Epithelial cell of proximal tubule (primary cell): ENCODE results near the gene MMP20. TPM values are rescaled to one million over a fixed set of nuclear protein-coding genes. Genes with fewer than 3 reads are reported as not detected.

Experiments used
- DNase-seq: peaks from one replicate; pipeline ENCODE4 v3.0.0-alpha.2; 2011; ENCODE audit warnings: low read depth
- H3K4me3 ChIP-seq: 2 replicates; pipeline ENCODE4 v1.5.1; 2011; ENCODE audit warnings: low read depth, mild to moderate bottlenecking, low read length
- total RNA-seq: library from RNA; depleted of rRNA; stranded (reverse); fragments of >200 nt; gene quantifications from 2 replicates; pipeline ENCODE4 v1.2.3, GENCODE V29; 2015
- TF ChIP-seq, protein P1 (sequence below): conservative IDR thresholded peaks from 2 replicates; pipeline ENCODE4 v1.5.1; 2012; ENCODE audit warnings: low read depth, mild to moderate bottlenecking, low read length

MMP20 gene
- total RNA-seq, 1 donor from 2014 or later: not detected

DNA sequence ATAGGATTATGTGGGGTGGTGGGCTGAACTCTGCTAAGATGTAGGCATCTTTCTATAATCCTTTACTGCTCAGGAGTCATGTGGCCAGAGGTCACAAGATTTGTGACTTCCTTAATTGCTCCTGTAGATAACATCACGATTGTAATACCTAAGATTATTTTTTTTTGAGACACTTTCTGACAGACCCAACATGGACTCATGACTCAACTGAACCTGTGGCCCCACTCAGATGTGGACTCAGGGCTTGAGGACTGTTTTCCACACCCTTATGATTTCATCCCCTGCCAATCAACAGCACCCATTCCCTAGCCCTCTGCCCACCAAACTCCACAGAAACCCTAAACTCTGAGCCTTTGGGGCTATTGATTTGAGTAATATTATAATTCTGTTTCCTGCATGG is 59.0 kb downstream of the MMP20 start:
- TF ChIP-seq, protein P1, sequence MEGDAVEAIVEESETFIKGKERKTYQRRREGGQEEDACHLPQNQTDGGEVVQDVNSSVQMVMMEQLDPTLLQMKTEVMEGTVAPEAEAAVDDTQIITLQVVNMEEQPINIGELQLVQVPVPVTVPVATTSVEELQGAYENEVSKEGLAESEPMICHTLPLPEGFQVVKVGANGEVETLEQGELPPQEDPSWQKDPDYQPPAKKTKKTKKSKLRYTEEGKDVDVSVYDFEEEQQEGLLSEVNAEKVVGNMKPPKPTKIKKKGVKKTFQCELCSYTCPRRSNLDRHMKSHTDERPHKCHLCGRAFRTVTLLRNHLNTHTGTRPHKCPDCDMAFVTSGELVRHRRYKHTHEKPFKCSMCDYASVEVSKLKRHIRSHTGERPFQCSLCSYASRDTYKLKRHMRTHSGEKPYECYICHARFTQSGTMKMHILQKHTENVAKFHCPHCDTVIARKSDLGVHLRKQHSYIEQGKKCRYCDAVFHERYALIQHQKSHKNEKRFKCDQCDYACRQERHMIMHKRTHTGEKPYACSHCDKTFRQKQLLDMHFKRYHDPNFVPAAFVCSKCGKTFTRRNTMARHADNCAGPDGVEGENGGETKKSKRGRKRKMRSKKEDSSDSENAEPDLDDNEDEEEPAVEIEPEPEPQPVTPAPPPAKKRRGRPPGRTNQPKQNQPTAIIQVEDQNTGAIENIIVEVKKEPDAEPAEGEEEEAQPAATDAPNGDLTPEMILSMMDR: no peak
- H3K4me3 ChIP-seq: no peak overlapping the region
- no peak for DNase-seq

DNA sequence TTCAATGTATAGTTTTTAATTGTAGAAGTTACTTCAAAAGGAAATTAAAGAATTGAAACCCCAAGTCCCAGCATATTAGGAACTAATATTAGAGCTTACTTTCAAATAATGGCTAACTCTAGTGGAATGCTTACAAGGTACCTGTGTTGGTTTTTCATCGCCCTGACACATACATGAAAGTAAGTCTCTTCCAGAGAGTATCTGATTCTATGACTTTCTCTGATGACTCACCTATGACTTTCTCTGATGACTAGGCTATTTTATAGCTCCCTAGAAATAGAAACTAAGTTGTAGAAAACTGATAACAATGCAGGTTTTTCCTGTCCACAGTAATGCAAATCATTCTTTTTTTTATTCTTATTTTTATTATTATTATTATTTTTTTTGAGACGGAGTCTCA is 61.0 kb downstream of the MMP20 start:
- no peak overlapping the region for H3K4me3 ChIP-seq
- TF ChIP-seq, protein P1: no peak
- DNase-seq: no peak

DNA sequence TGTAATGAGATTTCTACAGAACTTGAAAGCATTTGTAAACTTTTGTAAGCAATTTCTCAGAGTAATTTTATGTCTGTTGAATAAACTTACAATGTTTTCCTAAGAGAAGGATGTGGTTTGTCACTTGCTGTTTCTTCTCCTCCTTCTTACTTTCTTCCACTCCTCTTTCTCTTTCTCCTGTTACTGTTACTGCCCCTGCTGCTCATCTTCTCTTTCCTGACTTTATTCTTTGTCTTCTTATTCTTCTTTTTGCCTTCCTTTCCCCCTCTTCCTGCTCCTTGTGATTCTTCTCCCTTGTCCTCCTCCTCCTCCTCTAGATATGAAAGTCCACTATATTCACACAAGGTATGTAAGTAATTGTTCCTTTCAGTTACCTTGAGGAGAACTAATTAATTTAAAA is 63.5 kb downstream of the MMP20 start:
- no peak for DNase-seq
- TF ChIP-seq, protein P1: no peak
- H3K4me3 ChIP-seq: no peak overlapping the region

DNA sequence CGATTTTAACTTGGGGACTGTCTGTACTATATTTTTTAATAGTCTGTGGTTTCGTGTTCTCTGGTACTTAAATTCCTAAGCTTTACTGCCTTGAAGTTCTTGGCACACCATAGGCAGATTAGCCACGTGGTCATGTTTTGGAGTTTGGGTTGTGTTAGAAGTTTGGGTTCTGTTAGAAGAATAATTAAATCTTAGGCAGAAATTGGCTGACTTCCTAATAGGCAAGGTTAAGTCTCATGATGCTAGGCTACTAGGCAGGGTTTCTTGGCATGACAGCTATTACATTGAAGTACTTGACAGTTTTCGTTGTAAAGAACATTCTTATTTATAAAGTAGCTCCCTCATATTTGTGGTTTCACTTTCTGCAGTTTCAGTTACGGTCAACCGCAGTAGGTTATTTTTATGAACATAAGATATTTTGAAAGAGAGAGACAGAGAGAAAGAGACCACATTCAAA is 64.5 kb downstream of the MMP20 start:
- TF ChIP-seq, protein P1: no peak
- H3K4me3 ChIP-seq: no peak overlapping the region
- no peak for DNase-seq

DNA sequence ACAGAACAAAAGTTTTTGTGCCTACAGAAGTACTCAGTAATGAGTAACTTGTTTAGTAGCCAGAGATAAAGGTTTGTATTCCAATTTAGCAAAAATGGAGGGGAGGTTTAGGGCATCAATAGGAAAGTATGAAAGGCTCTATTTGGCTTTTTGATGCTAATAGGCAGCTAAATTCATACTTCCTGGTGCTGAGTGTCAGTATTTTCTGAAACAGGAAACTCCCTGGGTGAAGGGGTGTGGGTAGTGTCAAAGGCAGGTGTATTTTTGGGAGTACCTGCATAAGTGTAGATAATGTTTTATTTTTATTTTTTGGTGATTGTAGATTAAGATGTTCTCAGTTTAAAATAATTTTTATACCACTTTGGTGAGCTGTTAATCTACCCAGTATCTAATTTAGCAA is 65.3 kb downstream of the MMP20 start:
- TF ChIP-seq, protein P1: no peak
- no peak overlapping the region for H3K4me3 ChIP-seq
- no peak for DNase-seq

DNA sequence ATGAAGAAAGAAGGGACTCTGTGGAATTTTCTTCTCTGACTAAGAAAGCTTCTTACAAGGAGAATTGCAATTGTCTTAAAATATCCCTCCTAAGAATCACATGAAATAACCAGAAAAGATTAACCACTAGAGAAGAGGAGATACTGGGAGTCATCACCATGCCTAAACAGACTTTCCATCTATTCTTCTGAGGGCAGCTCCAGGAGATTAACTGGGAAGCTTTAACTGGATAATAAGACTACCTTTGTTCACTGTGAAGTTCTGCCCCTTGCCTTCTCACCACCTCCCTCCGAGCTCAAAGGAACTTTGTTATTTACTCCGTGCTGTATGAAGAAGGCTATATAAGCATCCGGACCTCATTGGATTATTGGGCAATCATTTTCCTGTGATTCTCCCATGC is 70.0 kb downstream of the MMP20 start:
- TF ChIP-seq, protein P1: no peak
- H3K4me3 ChIP-seq: no peak overlapping the region

DNA sequence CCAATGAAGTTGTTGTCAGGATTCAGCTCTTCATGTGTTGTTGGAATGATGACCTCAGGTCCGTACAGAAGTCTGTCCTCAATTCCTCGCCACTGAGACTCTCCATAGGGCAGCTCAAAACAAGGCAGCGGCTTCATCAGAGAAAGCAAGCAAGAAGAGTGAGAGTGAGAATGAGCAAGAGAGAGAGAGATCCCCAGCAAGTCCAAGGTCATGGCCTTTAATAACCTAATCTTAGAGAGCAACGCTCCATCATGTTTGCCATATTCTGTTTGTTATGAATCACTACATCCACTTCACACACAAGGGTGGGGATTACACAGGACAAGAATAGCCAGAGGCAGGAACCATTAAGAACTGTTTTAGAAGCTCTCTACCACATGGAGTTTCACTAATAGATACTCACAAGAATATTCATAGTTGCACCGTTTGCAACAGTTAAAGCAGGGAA is 71.3 kb downstream of the MMP20 start:
- H3K4me3 ChIP-seq: no peak overlapping the region
- no peak for DNase-seq
- TF ChIP-seq, protein P1: no peak

More for the DNA sequence above, 70.0 kb downstream of the MMP20 start:
- DNase-seq: no peak
